DMS53 treated with DMSO at 0.1 percent for 48 hours (cell line): ENCODE data around the gene SPAG8.

Experiments
- DNase-seq: peaks from one replicate; lab custom pipeline; 2025; ENCODE audit not compliant: unreplicated experiment; lab: John Stamatoyannopoulos, UW

The SPAG8 gene

DNA sequence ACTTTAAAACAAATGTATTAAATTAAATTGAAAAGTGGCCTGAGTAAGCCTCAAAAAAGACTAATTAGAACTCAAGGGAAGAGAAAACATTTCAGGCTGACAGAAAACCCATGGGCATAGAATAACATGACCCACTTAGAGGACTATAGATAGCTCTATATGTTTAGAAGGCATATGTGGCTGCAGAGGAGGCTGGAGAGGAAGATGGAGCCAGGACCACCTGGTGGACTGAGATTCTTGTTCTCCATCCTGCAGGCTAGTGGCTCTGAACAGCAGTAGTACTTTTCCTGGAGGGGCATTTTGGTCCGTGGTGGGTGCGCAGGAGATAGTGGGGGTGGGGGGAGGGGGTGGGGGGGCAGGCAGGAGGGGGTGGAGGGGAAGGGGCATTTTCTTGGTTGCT is 31.0 kb downstream of the SPAG8 start:
- no peak for DNase-seq

GRCh38 chr9:35778496-35778895 is 33.6 kb downstream of the SPAG8 start:
- no peak for DNase-seq

GRCh38 chr9:35776018-35776417 is 36.0 kb downstream of the SPAG8 start:
- DNase-seq: peak; percentile 75

GRCh38 chr9:35774907-35775635 is 37.0 kb downstream of the SPAG8 start:
- no peak for DNase-seq

DNA sequence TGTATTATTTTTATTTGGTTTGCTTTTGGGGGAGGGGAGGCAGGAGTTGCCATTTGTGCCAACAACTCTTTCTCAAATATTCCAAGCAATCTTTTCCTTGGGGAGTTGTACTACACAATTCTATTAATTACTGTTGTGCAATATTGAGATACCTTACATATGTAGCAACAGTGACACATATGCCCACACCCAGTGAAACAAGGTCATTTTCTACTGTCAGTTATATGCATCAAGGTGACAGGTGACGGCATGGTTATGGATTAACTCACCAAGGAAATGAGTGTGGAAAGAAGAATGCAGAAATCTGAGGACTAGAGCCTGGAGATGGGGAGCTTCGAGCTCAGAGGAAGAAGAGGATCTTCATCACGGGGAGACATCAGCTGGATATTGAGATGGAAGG is 40.1 kb downstream of the SPAG8 start:
- no peak for DNase-seq

DNA sequence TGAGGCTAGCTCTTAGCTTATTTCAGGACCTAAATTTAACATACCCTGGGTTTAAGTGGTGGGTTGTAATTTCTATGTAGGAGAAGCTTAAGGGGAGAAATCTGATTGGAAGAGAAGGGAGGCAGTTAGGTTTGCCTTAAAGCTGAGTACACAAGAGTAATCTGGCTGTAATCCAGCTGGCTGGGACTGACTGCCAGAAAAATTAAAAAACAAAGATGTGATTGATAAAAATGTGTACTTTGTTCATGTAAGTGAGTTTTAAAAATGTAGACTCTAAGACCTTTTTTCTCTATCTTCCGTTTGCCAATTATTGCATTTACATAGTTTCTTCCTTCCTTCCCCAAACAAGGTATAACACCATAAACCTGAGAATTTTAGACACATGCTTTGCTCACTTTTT is 40.5 kb downstream of the SPAG8 start:
- peak; percentile 16 for DNase-seq

DNA sequence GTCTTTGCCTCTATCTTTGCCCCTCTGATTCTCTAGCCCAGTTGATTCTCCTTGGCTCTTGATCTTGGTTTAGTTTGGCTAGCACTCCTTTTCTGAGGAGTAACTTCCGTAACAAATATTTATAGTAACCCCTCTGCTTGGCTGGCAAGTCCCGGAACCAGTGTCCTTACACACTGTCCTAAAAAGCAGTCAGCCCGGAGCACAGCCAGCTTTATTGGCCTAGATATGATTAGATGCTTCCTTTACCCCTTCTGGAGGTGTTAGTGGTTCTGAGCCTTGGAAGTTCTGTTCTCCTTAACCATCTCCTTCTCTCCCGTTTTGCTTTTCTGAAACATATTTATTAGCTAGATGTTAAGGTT is 41.0 kb downstream of the SPAG8 start:
- no peak for DNase-seq

- no peak for DNase-seq
Measured at GRCh38 chr9:35769763-35770162, 42.3 kb downstream of the SPAG8 start.

- no peak for DNase-seq
Measured at GRCh38 chr9:35767458-35767857, 44.6 kb downstream of the SPAG8 start.

DNA sequence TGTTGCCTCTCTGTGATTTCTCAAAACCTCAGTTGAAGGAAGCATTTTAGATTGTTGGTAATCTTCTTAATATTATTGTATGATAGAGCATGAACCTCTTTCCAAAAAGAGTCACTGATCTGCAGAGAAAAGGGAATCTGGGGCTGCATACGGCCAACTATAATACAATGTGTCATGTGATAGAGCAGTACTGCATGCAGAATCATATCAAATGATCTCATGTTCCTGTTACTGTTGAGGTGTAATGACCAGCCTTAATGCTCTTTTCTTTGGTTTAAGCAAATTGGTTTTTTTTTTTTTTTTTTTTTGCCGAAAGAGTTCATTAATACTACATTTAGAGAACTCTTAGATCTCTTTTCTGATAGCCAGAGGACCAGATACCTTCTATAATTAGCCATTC is 45.1 kb downstream of the SPAG8 start:
- no peak for DNase-seq

DNA sequence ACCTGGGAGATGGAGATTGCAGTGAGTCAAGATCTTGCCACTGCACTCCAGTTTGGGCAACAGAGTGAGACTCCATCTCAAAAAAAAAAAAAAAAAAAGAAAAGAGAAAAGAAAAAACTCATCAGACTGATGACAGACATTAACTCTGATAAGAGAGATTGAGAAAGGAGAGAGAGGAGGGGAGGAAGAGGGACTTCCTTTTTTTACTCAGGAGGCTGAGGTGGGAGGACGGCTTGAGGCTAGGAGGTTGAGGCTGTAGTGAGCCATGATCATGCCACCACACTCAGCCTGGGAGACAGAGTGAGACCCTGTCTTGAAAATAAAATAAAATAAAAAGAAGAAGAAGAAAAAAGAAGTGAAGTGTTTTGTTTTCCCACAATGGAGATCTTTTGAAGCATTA is 48.3 kb downstream of the SPAG8 start:
- DNase-seq: no peak

- no peak for DNase-seq
Measured at GRCh38 chr9:35763181-35763580, 48.9 kb downstream of the SPAG8 start.

- DNase-seq: peak; percentile 52
Measured at GRCh38 chr9:35760651-35761050, 51.4 kb downstream of the SPAG8 start.

- DNase-seq: no peak
Measured at GRCh38 chr9:35759795-35760194, 52.3 kb downstream of the SPAG8 start.
